ENCODE measurements around the gene CELF1.
"Not testable (repeated sequence)": the region's sequence is repeated elsewhere in the genome, so short reads cannot be mapped to it uniquely, and the experiment has no call there.

DNA sequence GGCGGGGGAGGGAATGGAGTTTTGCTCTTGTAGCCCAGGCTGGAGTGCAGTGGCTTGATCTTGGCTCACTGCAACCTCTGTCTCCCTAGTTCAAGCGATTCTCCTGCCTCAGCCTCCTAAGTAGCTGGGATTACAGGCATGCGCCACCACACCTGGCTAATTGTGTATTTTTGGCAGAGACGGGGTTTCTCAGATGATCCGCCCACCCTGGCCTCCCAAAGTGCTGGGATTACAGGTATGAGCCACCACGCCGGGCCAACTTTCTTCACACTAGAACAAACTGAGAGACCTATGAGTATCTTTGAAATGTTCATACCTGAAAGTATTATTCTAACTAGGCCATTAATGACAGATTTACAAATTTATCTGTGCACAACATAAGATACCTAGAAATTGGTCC is 6.7 kb downstream of the CELF1 start:
- TF ChIP-seq, protein P1, sequence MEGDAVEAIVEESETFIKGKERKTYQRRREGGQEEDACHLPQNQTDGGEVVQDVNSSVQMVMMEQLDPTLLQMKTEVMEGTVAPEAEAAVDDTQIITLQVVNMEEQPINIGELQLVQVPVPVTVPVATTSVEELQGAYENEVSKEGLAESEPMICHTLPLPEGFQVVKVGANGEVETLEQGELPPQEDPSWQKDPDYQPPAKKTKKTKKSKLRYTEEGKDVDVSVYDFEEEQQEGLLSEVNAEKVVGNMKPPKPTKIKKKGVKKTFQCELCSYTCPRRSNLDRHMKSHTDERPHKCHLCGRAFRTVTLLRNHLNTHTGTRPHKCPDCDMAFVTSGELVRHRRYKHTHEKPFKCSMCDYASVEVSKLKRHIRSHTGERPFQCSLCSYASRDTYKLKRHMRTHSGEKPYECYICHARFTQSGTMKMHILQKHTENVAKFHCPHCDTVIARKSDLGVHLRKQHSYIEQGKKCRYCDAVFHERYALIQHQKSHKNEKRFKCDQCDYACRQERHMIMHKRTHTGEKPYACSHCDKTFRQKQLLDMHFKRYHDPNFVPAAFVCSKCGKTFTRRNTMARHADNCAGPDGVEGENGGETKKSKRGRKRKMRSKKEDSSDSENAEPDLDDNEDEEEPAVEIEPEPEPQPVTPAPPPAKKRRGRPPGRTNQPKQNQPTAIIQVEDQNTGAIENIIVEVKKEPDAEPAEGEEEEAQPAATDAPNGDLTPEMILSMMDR (IDR thresholded peaks at IDR 0.05): not testable (repeated sequence)
- not testable (repeated sequence) for TF ChIP-seq POLR2A, POLR2AphosphoS5 (IDR thresholded peaks at IDR 0.05)
